CD1c-positive myeloid dendritic cell (primary cell): ENCODE results near the gene ARSG.
"Not testable (repeated sequence)": the region's sequence is repeated elsewhere in the genome, so short reads cannot be mapped to it uniquely, and the experiment has no call there.

Experiments used
- DNase-seq: peaks from one replicate; pipeline ENCODE4 v3.0.0-alpha.2; 2016; ENCODE audit errors: extremely low spot score

ARSG gene

GRCh38 chr17:68305142-68305541 lies 13.8 kb downstream of the ARSG start:
- peak; percentile 28 for DNase-seq

DNA sequence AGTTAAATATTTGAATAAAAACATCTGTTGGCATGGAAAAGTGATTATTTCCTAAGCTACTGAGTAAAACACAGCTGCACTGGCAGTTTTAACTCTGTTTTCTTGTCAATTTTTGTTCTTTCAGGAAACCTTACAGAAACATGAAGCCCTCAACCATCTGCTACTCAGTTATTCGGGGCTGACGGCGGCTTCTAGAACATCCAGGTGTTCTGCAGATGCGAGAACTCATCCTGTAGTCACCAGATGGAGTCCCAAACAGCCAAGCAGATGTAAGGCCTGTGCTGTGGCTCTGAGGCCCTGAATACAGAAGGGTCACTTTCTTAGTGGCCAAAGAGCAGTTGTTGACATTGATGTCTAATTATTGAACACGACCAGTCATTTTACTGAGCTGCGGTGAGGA lies 15.5 kb downstream of the ARSG start:
- no peak for DNase-seq

- no peak for DNase-seq
Measured at GRCh38 chr17:68307443-68307842, 16.1 kb downstream of the ARSG start.

DNA sequence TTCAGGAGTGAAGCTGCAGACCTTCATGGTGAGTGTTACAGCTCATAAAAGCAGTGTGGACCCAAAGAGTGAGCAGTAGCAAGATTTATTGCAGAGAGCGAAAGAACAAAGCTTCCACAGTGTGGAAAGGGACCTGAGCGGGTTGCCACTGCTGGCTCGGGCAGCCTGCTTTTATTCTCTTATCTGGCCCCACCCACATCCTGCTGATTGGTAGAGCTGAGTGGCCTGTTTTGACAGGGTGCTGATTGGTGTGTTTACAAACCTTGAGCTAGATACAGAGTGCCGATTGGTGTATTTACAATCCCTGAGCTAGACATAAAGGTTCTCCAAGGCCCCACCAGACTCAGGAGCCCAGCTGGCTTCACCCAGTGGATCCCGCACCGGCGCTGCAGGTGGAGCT lies 17.2 kb downstream of the ARSG start:
- not testable (repeated sequence) for DNase-seq

- not testable (repeated sequence) for DNase-seq
Measured at GRCh38 chr17:68309066-68309670, 17.9 kb downstream of the ARSG start.

GRCh38 chr17:68310152-68310551 lies 18.9 kb downstream of the ARSG start:
- DNase-seq = peak; percentile 76

DNA sequence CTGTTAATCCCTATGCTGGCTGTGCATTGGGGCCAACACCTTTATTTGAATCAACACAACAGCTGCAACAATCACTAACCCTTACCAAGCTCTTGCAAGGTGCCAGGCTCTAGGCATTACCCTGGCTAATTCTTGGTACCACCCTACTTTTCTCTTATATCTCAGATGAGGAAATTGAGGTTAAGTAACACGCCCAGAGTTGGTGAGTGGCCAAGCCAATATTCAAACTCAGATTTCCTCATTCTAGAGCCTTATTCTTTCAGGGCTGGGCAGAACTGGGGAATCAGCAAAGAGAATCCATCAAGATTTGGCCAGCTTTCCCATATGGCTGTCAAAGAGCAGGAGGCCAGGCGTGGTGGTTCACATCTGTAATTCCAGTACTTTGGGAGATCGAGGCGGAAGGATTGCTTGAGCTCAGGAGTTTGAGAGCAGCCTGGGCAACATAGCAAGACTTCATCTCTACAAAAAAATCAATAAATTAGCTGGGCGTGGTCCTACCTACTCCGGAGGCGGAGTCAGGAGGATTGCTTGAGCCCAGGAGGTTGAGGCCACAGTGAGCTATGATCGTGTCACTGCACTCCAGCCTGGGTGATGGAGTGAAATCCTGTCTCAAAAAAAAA lies 23.7 kb downstream of the ARSG start:
- DNase-seq = peak; percentile 90

DNA sequence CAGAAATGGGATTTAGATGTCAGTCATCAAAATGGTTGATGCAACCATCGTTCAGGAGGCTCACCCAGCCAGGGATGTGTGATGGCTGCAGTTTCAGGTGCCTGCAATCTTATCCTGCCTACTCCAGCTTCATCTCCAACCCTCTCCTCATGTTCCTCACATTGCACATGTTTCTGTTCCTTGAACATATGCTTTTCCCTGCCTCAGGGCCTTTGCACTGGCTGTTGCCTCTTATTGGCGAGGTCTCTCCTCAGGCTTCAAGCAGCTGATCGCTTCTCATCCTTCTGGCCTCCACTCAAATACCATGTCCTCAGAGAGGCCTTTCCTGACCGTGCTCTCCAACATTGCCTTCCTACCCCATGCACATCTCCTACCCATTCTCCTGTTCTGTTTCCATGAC lies 24.6 kb downstream of the ARSG start:
- DNase-seq = no peak

- no peak for DNase-seq
Measured at GRCh38 chr17:68317458-68317857, 26.2 kb downstream of the ARSG start.

- peak; percentile 81 for DNase-seq
Measured at GRCh38 chr17:68318103-68318991, 27.1 kb downstream of the ARSG start.

- DNase-seq = peak; percentile 82
Measured at GRCh38 chr17:68319410-68320162, 28.3 kb downstream of the ARSG start.

- DNase-seq = no peak
Measured at GRCh38 chr17:68320311-68320865, 29.1 kb downstream of the ARSG start.

DNA sequence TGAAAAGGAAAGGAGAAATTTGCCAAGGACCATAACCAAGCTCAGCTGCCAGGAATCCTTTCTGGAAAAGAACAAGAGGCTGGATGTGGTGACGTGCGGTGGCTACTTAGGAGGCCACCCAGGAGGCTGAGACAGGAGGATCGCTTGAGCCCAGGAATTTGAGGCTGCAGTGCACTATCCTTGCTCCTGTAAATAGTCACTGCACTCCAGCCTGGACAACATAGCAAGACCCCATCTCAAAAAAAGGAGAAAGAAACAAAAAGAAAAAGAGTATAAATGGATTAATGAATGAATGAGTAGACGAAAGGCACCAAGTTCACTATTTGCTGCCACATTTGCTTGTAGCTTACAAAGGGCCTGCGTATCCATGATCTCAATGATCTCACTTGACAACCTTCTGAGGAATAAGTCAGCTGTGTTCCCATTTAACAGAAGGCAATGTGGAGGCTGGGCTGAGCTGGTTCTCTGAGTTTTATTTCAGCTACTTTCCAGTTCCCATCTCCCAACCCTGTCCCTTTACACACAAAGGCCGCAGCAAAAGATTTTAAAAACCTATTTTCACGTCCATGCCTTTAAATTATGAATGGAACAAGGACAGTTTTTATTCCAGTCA lies 29.8 kb downstream of the ARSG start:
- no peak for DNase-seq

- DNase-seq = no peak
Measured at GRCh38 chr17:68321556-68321954, 30.3 kb downstream of the ARSG start.

GRCh38 chr17:68322630-68323029 lies 31.3 kb downstream of the ARSG start:
- DNase-seq = no peak

DNA sequence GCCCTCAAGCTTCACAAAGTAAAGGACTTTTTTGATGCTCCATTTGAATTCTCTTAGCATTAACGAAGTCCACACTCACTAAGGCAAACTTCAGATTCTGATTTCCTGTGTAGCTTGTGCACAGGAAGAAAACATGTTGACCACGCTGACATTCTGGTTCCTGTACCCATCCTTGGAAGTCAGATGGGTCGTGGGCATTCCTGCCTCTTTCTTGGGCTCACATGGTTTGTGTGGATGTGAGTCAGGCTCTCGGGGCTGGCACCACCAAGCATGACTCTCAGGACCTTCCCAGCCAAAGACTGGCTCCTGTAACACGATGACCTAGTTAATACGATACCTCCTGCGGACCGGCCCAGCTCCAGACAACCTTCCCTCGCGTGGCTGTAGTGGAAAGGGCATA lies 32.8 kb downstream of the ARSG start:
- no peak for DNase-seq

- DNase-seq = no peak
Measured at GRCh38 chr17:68324654-68325336, 33.5 kb downstream of the ARSG start.

- no peak for DNase-seq
Measured at GRCh38 chr17:68325961-68326360, 34.7 kb downstream of the ARSG start.

DNA sequence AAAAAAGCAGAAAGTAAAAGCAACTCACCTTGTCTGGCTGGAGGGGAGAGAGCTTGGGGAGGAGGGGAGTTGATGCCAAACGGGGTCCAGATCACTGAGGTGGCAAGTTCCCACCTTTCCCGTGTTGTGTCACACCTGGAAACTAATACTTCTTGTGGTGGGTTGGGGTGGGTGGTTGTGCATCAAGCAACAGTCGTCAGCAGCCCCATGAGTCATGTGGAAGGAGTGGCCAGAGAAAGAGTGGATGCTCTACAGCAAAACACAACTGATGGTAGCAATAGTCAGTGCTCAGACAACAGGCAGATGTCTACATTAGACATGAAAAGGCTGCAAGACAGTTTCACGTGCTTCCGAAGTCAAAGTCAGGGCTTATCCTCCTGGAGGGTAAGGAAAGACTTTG lies 35.4 kb downstream of the ARSG start:
- DNase-seq = no peak

DNA sequence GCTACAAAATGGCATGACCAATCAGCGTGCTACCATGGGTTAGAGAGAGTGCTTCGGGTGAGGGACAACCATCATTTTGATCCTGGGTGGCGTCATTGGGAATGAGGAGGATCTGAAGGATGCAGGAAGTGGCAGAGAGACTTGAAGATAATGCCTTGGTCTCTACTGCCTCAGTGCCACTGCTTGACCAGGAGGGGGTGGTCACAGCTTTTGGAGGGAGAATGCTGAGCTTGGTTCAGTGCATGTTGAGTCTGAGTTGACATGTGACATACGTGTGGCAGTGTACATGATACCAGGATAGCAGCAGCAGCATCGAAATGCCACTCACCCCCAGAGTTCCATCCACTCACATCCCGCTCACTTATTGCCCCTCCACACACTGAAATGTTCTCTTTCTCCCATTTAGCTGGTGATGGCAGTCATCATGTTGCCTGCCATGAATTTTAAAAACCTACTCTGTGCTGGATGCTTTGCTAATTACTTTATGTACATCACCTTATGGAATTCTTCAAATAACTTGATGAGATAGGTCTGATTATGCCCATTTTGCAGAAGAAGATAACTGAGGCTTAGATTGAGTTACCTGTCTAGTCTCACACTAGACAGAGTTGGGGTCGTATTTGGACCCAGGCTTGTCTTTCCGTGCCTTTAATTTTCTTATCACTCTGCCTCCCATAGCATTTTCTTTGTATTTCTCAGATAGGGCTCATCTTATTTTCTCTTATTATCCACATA lies 36.7 kb downstream of the ARSG start:
- no peak for DNase-seq
